Adrenal gland (tissue), 12 donors: ENCODE data around the gene ARHGEF16. TPM values are rescaled to one million over a fixed set of nuclear protein-coding genes. Genes with fewer than 3 reads are reported as not detected.

ENCODE experiments used
- DNase-seq, 7 donors: peaks; one replicate each; pipeline ENCODE4 v3.0.0-alpha.2; 2019 to 2020
- H3K27ac ChIP-seq, 5 donors: fragments of 200-600 bp; sonication (generic) in 4 of 5; 1 replicate in 3 of 5; 2 replicates in 2 of 5; pipeline versions ENCODE4 v1.5.1 to v1.8.0; 2016 to 2020; ENCODE audit warnings: mild to moderate bottlenecking in 1 of 5
- H3K27me3 ChIP-seq: fragments of 200-600 bp; 2 replicates; pipeline ENCODE4 v1.8.0; 2021
- H3K36me3 ChIP-seq, 2 donors: fragments of 200-600 bp; replicated peaks in 1 of 2; 1 replicate in 1 of 2; 2 replicates in 1 of 2; pipeline versions ENCODE4 v1.5.1 to v1.8.0; 2018 to 2022
- H3K4me1 ChIP-seq, 2 donors: fragments of 200-600 bp; replicated peaks in 1 of 2; 1 replicate in 1 of 2; 2 replicates in 1 of 2; pipeline versions ENCODE4 v1.5.1 to v1.8.0; 2018 to 2021
- H3K4me3 ChIP-seq, 4 donors: fragments of 200-600 bp; sonication (generic) in 3 of 4; one replicate each; pipeline ENCODE4 v1.5.1; 2016 to 2018
- H3K9me3 ChIP-seq, 3 donors: fragments of 200-600 bp; sonication (generic) in 1 of 3; replicated peaks in 1 of 3; 1 replicate in 2 of 3; 2 replicates in 1 of 3; pipeline versions ENCODE4 v1.5.1 to v1.8.0; 2016 to 2021
- CTCF ChIP-seq, 6 experiments: fragments of 450-650 bp in 4 of 6; fragments of 200-600 bp in 2 of 6; sonication (generic) in 1 of 6; IDR thresholded peaks; 1 replicate in 5 of 6; 2 replicates in 1 of 6; pipeline versions ENCODE4 v1.5.1 to v1.8.0; 2016 to 2021; ENCODE audit warnings: antibody characterized with exemption in 6 of 6, mild to moderate bottlenecking in 2 of 6, moderate library complexity in 1 of 6
- POLR2A ChIP-seq, 2 donors: fragments of 450-650 bp; IDR thresholded peaks; one replicate each; pipeline ENCODE4 v1.6.1; 2017; ENCODE audit warnings: antibody characterized with exemption in 2 of 2, mild to moderate bottlenecking in 2 of 2, moderate library complexity in 1 of 2
- WGBS, 4 donors: extraction: QIAGEN DNeasy Blood & Tissue Kit in 2 of 4; methylation state at CpG; one replicate each; pipeline versions ENCODE4 v1.1.5 to v1.1.7; 2013 to 2017; 5-methylcytosine and 5-hydroxymethylcytosine counted together
- intact Hi-C, 2 donors: fragments of 100-400 bp; cut with DNase I; formaldehyde crosslinking; loops; one replicate each; pipeline versions ENCODE4 v1.14.1 to v1.15.0; 2022 to 2023
- polyA plus RNA-seq, 3 donors: library from polyadenylated mRNA; stranded (reverse); fragments of 200-250 nt in 2 of 3; fragments of 350-450 nt in 1 of 3; fragmentation: Illumina TruSeq in 1 of 3; extraction: RNeasy Lipid Tissue Mini Kit (QIAGEN cat#74804) in 1 of 3; gene quantifications; one replicate each; pipeline ENCODE4 v1.2.3, GENCODE V29; 2013 to 2014
- total RNA-seq, 9 donors: library from RNA; depleted of rRNA in 4 of 9; stranded (reverse); fragments of >200 nt in 4 of 9; fragments of 120-200 nt in 1 of 9; fragmentation: NEBNext Ultra II Directional in 1 of 9; extraction: Animal tissue kit (Norgen Biotek cat#: 25700) in 1 of 9; gene quantifications; one replicate each; pipeline versions ENCODE4 v1.1.0 to v1.2.4, GENCODE V29; 2013 to 2023
- donor health status: healthy with polysubstance abuse.
- donor health status: Bipolar disorder and iron deficiency.
- donor health status: DM: yes; HTN: yes; CAD: no.
- donor health status: DM: no; HTN: no; CAD: no.
- donor health status: DM: no; HTN: no; CAD: no.
- donor health status: DM: yes; HTN: yes; CAD: no.

The ARHGEF16 gene
- total and polyA plus RNA-seq, 12 donors, result 0.11 to 3.1 (median 0.83) TPM

DNA sequence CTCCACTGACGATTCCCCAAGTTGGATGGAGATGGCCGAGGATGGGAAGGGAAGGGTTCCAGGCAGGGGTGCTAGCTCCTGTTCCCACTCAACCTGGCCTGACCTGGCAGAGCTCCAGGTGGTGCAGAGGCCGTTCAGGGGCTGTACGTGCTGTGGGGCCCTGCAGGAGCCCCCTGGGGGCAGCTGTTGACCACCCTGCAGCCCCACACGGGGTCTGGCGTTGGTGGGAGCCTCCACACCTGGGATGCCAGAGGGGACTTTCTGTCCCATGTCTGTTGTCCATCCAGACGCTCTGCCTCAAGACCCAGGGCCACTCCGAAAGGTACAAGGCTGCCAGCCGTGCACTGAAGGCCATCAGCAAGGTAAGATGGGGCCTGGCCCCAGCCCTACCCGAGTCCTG, 20.0 kb downstream of the ARHGEF16 start:
- no peak overlapping the region for H3K27ac ChIP-seq
- no peaks in the 10 kb centered on the region for H3K9me3 ChIP-seq
- H3K36me3 ChIP-seq, result no peaks in the 10 kb centered on the region
- no peak overlapping the region for H3K4me3 ChIP-seq
- H3K4me1 ChIP-seq, result no peaks in the 10 kb centered on the region
- no peak for TF ChIP-seq POLR2A (IDR thresholded peaks at IDR 0.05)
- 42 to 58% (median 53%) methylated on average over 2 to 10 of the region's 10 CpGs for WGBS, 4 donors
- H3K27me3 ChIP-seq, result no peaks in the 10 kb centered on the region
- DNase-seq, result no peak
- intact Hi-C loops, result no loop called here

DNA sequence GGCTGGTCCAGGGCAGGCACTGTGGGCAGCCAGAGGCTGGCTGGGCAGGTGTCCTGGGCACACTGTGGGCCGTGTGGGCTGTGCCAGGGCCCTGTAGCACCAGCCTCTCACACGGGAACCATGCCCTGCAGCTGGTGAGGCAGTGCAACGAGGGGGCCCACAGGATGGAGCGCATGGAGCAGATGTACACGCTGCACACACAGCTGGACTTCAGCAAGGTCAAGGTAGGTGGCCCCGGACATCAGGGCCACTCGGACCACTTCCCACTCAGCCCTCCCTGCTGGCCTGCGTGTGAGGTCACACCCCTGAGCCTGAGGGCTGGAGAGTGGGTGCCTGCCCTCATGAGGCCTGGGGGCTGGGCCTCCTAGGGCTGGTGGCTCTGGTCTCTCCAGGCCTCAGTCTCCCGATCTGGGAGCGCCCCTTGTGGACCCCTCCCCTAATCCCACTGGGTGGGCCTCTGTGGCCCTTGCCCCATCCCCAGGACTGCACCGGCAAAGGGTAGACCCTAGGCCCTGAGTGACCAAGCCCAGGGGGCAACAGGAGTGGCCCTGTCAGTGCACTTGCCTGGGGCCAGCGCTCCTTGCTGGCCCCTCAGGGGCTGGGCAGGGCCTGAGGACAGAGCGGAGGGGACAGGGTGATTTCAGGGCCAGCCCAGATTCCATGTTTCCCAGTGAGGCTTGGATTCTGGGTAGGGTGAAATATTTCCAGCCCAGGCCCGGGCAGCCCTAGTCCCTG, 21.5 kb downstream of the ARHGEF16 start:
- no peaks in the 10 kb centered on the region for H3K27me3 ChIP-seq
- H3K36me3 ChIP-seq, result no peaks in the 10 kb centered on the region
- intact Hi-C loops, result no loop called here
- WGBS, 4 donors, result 80 to 83% (median 82%) methylated on average over 3 to 14 of the region's 14 CpGs
- TF ChIP-seq CTCF (IDR thresholded peaks at IDR 0.05) (no peak), POLR2A (IDR thresholded peaks at IDR 0.05) (no peak)
- no peak for DNase-seq
- no peak overlapping the region for H3K27ac ChIP-seq
- no peaks in the 10 kb centered on the region for H3K4me1 ChIP-seq
- no peaks in the 10 kb centered on the region for H3K9me3 ChIP-seq
- no peak overlapping the region for H3K4me3 ChIP-seq

- DNase-seq, result no peak
- Histone ChIP-seq H3K36me3 (no peaks in the 10 kb centered on the region), H3K4me3 (no peak overlapping the region), H3K9me3 (no peaks in the 10 kb centered on the region), H3K27ac (no peak overlapping the region), H3K4me1 (no peaks in the 10 kb centered on the region), H3K27me3 (no peaks in the 10 kb centered on the region)
- intact Hi-C loops, result no loop called here
- no peak for TF ChIP-seq CTCF (IDR thresholded peaks at IDR 0.05)
- TF ChIP-seq POLR2A (IDR thresholded peaks at IDR 0.05), result no peak
- WGBS, 4 donors, result 40 to 86% (median 83%) methylated on average over 1 to 16 of the region's 16 CpGs
Measured at GRCh38 chr1:3476666-3477065, 22.2 kb downstream of the ARHGEF16 start.

DNA sequence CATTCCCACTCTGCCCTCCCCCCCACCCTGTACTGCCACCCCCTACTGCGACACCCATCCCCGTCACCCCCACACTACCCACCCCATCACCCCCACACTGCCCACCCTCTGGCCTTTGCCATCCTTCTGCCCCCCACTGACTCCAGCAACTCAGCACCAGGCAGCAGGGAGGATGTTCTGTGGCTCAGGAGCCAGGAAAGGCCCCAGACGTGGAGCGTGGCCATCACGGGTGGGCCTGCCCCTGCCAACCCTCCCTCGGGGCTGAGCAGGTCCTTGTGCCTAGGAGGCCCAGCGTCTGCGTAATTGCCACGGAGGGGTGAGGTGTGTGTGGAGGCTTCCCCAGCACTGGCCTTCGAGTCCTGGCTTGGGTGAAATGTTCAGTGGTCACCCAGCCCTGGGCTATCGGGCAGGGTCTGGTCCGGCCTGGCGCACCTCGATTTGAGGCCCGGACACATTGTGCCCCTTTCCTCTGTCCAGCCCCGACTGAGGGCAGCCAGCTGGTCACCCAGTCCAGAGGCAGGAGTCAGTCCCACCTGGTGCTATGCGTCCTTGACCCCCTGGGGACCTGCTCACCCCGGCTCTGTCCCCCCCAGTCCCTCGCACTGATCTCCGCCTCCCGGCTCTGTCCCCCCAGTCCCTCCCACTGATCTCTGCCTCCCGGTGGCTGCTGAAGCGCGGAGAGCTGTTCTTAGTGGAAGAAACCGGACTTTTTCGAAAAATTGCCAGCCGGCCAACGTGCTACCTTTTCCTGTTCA, 23.0 kb downstream of the ARHGEF16 start:
- Histone ChIP-seq H3K36me3 (no peaks in the 10 kb centered on the region), H3K27me3 (no peaks in the 10 kb centered on the region), H3K9me3 (no peaks in the 10 kb centered on the region), H3K27ac (no peak overlapping the region), H3K4me1 (no peaks in the 10 kb centered on the region), H3K4me3 (no peak overlapping the region)
- intact Hi-C loops, result no loop called here
- DNase-seq, result no peak
- no peak for TF ChIP-seq POLR2A (IDR thresholded peaks at IDR 0.05)
- WGBS, 4 donors, result 58 to 74% (median 61%) methylated on average over 10 to 28 of the region's 28 CpGs

GRCh38 chr1:3478187-3478586, 23.7 kb downstream of the ARHGEF16 start:
- Histone ChIP-seq H3K4me1 (no peaks in the 10 kb centered on the region), H3K4me3 (no peak overlapping the region), H3K27me3 (peaks cover 3% of the 10 kb centered on the region), H3K9me3 (no peaks in the 10 kb centered on the region), H3K27ac (no peak overlapping the region), H3K36me3 (no peaks in the 10 kb centered on the region)
- intact Hi-C loops, result no loop called here
- no peak for DNase-seq
- 78 to 100% (median 86%) methylated on average over 2 to 24 of the region's 24 CpGs for WGBS, 4 donors
- TF ChIP-seq CTCF (IDR thresholded peaks at IDR 0.05) (no peak), POLR2A (IDR thresholded peaks at IDR 0.05) (no peak)
